ENCODE measurements around the gene METTL4.
"Not testable (repeated sequence)": the region's sequence is repeated elsewhere in the genome, so short reads cannot be mapped to it uniquely, and the experiment has no call there.

The METTL4 gene

DNA sequence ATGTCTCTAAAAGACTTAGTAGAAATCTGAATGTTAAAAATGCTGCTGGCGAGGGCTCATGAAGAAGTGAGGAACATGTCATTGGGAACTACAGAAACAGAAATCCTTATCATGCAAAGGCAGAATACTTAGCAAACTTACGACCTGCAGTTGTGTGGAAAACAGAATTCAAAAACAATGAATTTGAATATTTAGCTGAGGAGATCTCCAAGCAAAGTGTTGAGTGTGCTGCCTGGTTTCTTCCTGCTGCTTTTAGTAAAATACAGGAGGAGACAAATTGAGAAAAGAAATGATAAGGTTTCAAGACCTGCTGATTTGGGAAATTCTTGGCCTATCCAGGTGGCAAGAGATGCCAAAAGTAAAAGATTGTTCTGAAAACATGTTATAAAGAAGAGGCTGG lies 38.5 kb downstream of the METTL4 start:
- H3K27me3 ChIP-seq (replicated peaks; ENCODE audit: control insufficient read depth, insufficient read depth, low read length, poor library complexity, severe bottlenecking) = no peaks in the 10 kb centered on the region
- DNase-seq = no peak
- H3K36me3 ChIP-seq (ENCODE audit: control insufficient read depth, insufficient read depth, low read length) = peaks cover 7% of the 10 kb centered on the region
- H3K4me1 ChIP-seq (ENCODE audit: control insufficient read depth, insufficient read depth, low read length, poor library complexity, severe bottlenecking) = no peaks in the 10 kb centered on the region
- H3K4me3 ChIP-seq (ENCODE audit: insufficient read depth, low read depth, low read length, poor library complexity, severe bottlenecking) = no peak overlapping the region
- H3K27ac ChIP-seq (ENCODE audit: insufficient read depth, low read length, poor library complexity, severe bottlenecking) = no peak overlapping the region
- H3K9me3 ChIP-seq (ENCODE audit: control insufficient read depth, low read length) = no peaks in the 10 kb centered on the region

DNA sequence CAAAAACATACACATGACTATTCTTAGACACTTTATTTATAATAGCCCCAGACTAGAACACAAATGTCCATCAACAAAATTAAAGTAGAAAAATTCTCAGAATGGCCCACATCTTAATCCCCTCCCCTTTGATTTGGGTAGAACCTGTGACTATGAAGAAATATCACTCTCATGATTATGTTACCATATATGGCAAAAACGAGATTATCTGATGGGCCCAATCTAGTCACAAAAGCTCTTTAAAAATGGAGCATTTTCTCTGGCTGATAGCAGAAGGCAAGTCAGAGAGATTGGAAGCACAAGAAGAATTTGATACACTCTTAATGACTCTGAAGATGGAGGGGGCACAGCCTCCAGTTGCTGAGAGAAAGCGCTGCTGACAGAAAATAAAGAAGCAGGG lies 39.6 kb downstream of the METTL4 start:
- no peaks in the 10 kb centered on the region for H3K9me3 ChIP-seq (ENCODE audit: control insufficient read depth, low read length)
- H3K27me3 ChIP-seq (replicated peaks; ENCODE audit: control insufficient read depth, insufficient read depth, low read length, poor library complexity, severe bottlenecking) = no peaks in the 10 kb centered on the region
- no peak for DNase-seq
- H3K4me3 ChIP-seq (ENCODE audit: insufficient read depth, low read depth, low read length, poor library complexity, severe bottlenecking) = no peak overlapping the region
- H3K4me1 ChIP-seq (ENCODE audit: control insufficient read depth, insufficient read depth, low read length, poor library complexity, severe bottlenecking) = no peaks in the 10 kb centered on the region
- H3K36me3 ChIP-seq (ENCODE audit: control insufficient read depth, insufficient read depth, low read length) = peaks cover 4% of the 10 kb centered on the region
- no peak overlapping the region for H3K27ac ChIP-seq (ENCODE audit: insufficient read depth, low read length, poor library complexity, severe bottlenecking)

DNA sequence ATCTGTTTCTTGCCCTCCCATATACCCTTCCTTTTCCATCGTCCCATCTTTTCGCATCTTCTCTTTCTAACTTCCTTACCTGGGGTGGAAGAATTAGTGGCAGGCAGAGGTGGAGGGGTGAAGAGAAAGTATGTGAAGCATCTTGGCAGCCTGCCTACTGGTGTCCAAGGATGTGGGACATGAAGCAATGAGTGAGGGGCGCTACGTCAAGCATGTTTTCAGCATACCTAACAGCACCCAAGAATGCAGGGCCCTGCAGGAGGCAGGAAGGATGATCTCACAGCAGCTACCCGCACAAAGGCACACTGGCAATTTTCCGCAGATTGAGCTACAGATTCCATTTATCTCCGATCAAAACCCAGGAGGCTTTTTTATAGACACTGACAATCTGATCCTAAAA lies 42.2 kb downstream of the METTL4 start:
- H3K27ac ChIP-seq (ENCODE audit: insufficient read depth, low read length, poor library complexity, severe bottlenecking) = no peak overlapping the region
- no peaks in the 10 kb centered on the region for H3K4me1 ChIP-seq (ENCODE audit: control insufficient read depth, insufficient read depth, low read length, poor library complexity, severe bottlenecking)
- no peak overlapping the region for H3K4me3 ChIP-seq (ENCODE audit: insufficient read depth, low read depth, low read length, poor library complexity, severe bottlenecking)
- no peaks in the 10 kb centered on the region for H3K36me3 ChIP-seq (ENCODE audit: control insufficient read depth, insufficient read depth, low read length)
- no peaks in the 10 kb centered on the region for H3K27me3 ChIP-seq (replicated peaks; ENCODE audit: control insufficient read depth, insufficient read depth, low read length, poor library complexity, severe bottlenecking)
- H3K9me3 ChIP-seq (ENCODE audit: control insufficient read depth, low read length) = no peaks in the 10 kb centered on the region
- DNase-seq = no peak

DNA sequence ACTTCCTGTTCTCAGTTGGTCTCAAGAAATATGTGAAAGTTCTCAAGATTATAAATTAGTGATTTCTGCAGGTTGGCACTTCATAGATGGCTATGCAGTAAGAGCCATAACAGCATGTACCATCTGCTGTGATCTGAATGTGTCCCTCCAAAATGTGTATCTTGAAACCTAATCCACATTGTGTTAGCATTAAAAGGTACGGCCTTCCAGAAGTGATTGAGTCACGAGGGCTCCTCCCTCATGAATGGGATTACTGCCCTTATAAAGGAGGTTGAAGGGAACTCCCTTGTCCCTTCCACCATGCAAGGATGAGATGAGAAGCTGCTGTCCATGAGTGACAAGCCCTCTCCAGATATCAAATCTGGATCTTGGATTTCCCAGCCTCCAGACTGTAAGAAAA lies 45.0 kb downstream of the METTL4 start:
- no peaks in the 10 kb centered on the region for H3K4me1 ChIP-seq (ENCODE audit: control insufficient read depth, insufficient read depth, low read length, poor library complexity, severe bottlenecking)
- H3K9me3 ChIP-seq (ENCODE audit: control insufficient read depth, low read length) = no peaks in the 10 kb centered on the region
- H3K27me3 ChIP-seq (replicated peaks; ENCODE audit: control insufficient read depth, insufficient read depth, low read length, poor library complexity, severe bottlenecking) = no peaks in the 10 kb centered on the region
- H3K36me3 ChIP-seq (ENCODE audit: control insufficient read depth, insufficient read depth, low read length) = no peaks in the 10 kb centered on the region
- H3K27ac ChIP-seq (ENCODE audit: insufficient read depth, low read length, poor library complexity, severe bottlenecking) = no peak overlapping the region
- no peak for DNase-seq
- no peak overlapping the region for H3K4me3 ChIP-seq (ENCODE audit: insufficient read depth, low read depth, low read length, poor library complexity, severe bottlenecking)

DNA sequence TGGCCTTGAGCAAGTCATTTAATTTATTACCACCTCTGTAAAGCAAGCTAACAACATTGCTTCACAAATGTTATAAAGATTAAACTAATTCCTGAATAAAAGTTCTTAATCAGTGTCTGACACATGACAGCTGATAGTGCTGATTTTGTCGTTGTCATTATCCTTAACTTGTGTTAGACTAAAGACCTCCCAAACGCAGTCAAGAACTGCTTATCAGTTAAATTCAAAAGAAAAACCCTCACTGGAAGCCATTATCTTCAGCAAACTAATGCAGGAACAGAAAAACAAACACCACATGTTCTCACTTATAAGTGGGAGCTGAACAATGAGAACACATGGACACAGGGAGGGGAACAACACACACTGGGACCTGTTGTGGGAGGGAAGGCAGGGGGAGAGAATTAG lies 46.5 kb downstream of the METTL4 start:
- not testable (repeated sequence) for H3K9me3 ChIP-seq (ENCODE audit: control insufficient read depth, low read length); H3K4me3 ChIP-seq (ENCODE audit: insufficient read depth, low read depth, low read length, poor library complexity, severe bottlenecking); DNase-seq; H3K4me1 ChIP-seq (ENCODE audit: control insufficient read depth, insufficient read depth, low read length, poor library complexity, severe bottlenecking); H3K27ac ChIP-seq (ENCODE audit: insufficient read depth, low read length, poor library complexity, severe bottlenecking); H3K36me3 ChIP-seq (ENCODE audit: control insufficient read depth, insufficient read depth, low read length); H3K27me3 ChIP-seq (replicated peaks; ENCODE audit: control insufficient read depth, insufficient read depth, low read length, poor library complexity, severe bottlenecking)

DNA sequence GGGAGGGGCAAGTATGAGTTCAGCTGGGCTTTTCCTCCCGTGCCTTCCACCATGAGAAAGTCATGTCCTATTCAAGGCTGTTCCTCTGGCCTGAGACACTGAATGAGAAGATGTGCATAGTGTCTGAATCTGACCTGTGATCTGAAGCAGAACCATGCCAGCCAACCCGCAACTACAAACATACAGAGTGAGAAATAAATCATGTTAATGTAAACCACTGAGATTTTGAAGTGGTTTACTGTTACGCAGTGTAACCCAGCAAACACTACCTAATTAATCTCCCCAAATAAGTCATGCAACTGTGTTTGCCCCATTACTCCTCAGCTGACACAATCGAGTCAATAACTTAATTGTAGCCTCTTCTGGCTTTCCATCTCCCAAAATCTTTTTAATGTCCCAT lies 49.2 kb downstream of the METTL4 start:
- Histone ChIP-seq H3K4me1 (ENCODE audit: control insufficient read depth, insufficient read depth, low read length, poor library complexity, severe bottlenecking) (no peaks in the 10 kb centered on the region), H3K4me3 (ENCODE audit: insufficient read depth, low read depth, low read length, poor library complexity, severe bottlenecking) (no peak overlapping the region), H3K36me3 (ENCODE audit: control insufficient read depth, insufficient read depth, low read length) (no peaks in the 10 kb centered on the region), H3K9me3 (ENCODE audit: control insufficient read depth, low read length) (no peaks in the 10 kb centered on the region), H3K27ac (ENCODE audit: insufficient read depth, low read length, poor library complexity, severe bottlenecking) (no peak overlapping the region), H3K27me3 (replicated peaks; ENCODE audit: control insufficient read depth, insufficient read depth, low read length, poor library complexity, severe bottlenecking) (no peaks in the 10 kb centered on the region)
- no peak for DNase-seq

DNA sequence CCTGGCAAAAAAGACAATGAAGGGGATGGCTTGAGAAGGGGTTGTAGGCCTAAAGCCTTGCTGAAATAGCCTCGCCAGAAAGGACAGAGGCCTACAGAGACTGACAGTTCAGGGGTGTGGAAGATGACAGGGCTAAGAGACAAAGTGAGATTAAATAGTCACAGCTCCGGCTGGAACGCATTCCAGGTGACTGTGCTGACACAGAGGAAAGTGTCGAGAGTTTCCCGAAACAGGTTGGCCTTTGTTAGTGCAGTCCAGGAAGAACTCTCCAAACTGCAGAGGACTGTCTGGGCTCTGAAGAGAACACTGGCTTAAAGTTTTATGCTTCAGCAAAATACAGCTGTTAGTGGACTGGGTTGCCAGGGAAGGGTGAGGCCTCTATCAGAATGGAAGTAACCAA lies 52.8 kb downstream of the METTL4 start:
- Histone ChIP-seq H3K4me3 (ENCODE audit: insufficient read depth, low read depth, low read length, poor library complexity, severe bottlenecking) (no peak overlapping the region), H3K36me3 (ENCODE audit: control insufficient read depth, insufficient read depth, low read length) (no peaks in the 10 kb centered on the region), H3K4me1 (ENCODE audit: control insufficient read depth, insufficient read depth, low read length, poor library complexity, severe bottlenecking) (peaks cover 4% of the 10 kb centered on the region), H3K27ac (ENCODE audit: insufficient read depth, low read length, poor library complexity, severe bottlenecking) (no peak overlapping the region), H3K27me3 (replicated peaks; ENCODE audit: control insufficient read depth, insufficient read depth, low read length, poor library complexity, severe bottlenecking) (no peaks in the 10 kb centered on the region), H3K9me3 (ENCODE audit: control insufficient read depth, low read length) (no peaks in the 10 kb centered on the region)
- no peak for DNase-seq

DNA sequence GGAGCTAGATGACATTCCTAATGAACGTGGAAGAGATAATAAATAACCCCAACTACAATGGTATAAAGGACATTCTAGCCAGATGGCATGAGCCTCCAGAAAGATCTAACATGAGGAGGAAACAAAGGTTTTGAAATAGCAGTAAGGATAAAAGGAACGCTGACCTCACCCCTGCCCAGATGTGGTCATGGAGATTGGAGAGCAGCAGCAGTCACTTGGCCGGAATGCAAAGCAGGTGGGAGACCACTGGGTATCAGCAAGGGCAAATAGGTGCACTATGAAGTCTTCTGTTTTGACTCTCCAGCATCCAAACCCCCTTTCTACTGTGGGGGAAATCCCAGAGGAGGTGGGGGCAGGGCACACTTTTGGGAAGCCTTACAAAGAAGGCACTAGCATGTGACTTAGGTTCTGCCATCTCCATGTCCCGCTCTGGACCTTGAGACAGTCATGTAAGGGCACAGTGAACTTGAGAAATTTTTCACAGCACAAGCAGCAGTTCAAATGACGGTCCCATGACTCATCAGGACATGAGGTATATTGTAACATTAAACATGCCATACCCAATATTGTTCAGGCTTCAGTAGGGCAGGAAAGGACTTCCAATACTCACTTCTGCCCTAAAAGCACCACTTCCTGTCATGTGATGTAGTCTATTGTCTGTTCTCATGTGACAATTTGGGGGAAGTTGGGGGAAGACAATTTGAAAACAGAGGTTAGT lies 55.2 kb downstream of the METTL4 start:
- Histone ChIP-seq H3K9me3 (ENCODE audit: control insufficient read depth, low read length) (no peaks in the 10 kb centered on the region), H3K36me3 (ENCODE audit: control insufficient read depth, insufficient read depth, low read length) (no peaks in the 10 kb centered on the region), H3K27ac (ENCODE audit: insufficient read depth, low read length, poor library complexity, severe bottlenecking) (no peak overlapping the region), H3K4me3 (ENCODE audit: insufficient read depth, low read depth, low read length, poor library complexity, severe bottlenecking) (no peak overlapping the region), H3K27me3 (replicated peaks; ENCODE audit: control insufficient read depth, insufficient read depth, low read length, poor library complexity, severe bottlenecking) (no peaks in the 10 kb centered on the region), H3K4me1 (ENCODE audit: control insufficient read depth, insufficient read depth, low read length, poor library complexity, severe bottlenecking) (peaks cover 4% of the 10 kb centered on the region)
- DNase-seq = no peak

DNA sequence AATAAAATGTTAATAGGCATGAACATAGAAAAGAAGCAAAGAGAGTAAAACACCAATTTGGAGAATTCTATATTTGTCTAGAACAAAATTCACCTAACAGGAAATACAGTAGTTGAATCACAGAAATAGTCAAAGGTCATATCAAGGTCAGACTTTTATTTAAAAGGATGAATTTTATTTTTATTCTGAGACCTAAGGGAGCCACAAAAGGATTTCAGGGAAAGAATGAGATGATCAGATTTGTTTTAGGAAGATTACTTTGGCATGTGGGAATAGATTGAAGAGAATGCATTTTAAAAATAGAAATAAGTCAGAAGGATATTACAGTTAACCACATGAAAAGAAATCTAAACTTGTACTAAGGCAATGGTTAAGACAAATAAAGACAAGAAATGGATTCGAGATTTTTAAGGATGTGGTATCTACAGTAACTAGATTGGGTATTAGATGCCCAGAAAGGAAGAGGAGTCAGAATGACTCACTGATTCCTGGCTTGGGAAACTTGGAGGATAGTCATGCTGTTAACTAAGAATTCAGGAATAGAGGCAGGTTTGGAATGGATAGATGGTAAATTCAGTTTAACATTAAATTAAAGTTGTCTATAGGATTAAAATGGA lies 56.0 kb downstream of the METTL4 start:
- Histone ChIP-seq H3K4me1 (ENCODE audit: control insufficient read depth, insufficient read depth, low read length, poor library complexity, severe bottlenecking) (peaks cover 4% of the 10 kb centered on the region), H3K27ac (ENCODE audit: insufficient read depth, low read length, poor library complexity, severe bottlenecking) (no peak overlapping the region), H3K36me3 (ENCODE audit: control insufficient read depth, insufficient read depth, low read length) (no peaks in the 10 kb centered on the region), H3K4me3 (ENCODE audit: insufficient read depth, low read depth, low read length, poor library complexity, severe bottlenecking) (no peak overlapping the region), H3K27me3 (replicated peaks; ENCODE audit: control insufficient read depth, insufficient read depth, low read length, poor library complexity, severe bottlenecking) (no peaks in the 10 kb centered on the region), H3K9me3 (ENCODE audit: control insufficient read depth, low read length) (no peaks in the 10 kb centered on the region)
- no peak for DNase-seq

DNA sequence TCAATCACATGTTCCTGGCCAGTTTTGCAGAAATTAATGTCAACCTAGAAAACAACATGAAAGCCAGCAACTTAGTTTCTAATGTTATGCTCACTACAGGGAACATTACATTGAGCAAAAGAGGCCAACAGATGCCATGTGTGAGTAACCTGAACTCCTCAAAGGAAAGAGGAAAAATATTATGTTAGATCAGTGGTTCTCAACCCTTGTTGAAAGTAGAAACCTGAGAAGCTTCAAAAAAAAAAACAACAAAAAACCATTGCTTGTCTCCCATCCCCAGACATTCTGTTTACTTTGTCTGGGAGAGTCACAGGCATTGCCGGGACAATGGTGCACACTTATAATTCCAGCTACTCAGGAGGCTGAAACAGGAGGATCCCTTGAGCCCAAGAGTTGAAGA lies 57.7 kb downstream of the METTL4 start:
- H3K27me3 ChIP-seq (replicated peaks; ENCODE audit: control insufficient read depth, insufficient read depth, low read length, poor library complexity, severe bottlenecking) = no peaks in the 10 kb centered on the region
- H3K27ac ChIP-seq (ENCODE audit: insufficient read depth, low read length, poor library complexity, severe bottlenecking) = no peak overlapping the region
- no peak overlapping the region for H3K4me3 ChIP-seq (ENCODE audit: insufficient read depth, low read depth, low read length, poor library complexity, severe bottlenecking)
- H3K36me3 ChIP-seq (ENCODE audit: control insufficient read depth, insufficient read depth, low read length) = no peaks in the 10 kb centered on the region
- no peak for DNase-seq
- no peaks in the 10 kb centered on the region for H3K9me3 ChIP-seq (ENCODE audit: control insufficient read depth, low read length)
- H3K4me1 ChIP-seq (ENCODE audit: control insufficient read depth, insufficient read depth, low read length, poor library complexity, severe bottlenecking) = peaks cover 4% of the 10 kb centered on the region

All from effector memory CD4-positive, alpha-beta T cell (primary cell).